GM12892 (cell line): ENCODE data around the gene SMIM38.
A peak's percentile ranks its signal among the peaks of the same experiment; 100 is the strongest.

Source experiments
- DNase-seq: peaks from one replicate; pipeline ENCODE4 v3.0.0; 2011; ENCODE audit not compliant: insufficient read length
- FAIRE-seq: peaks from 2 replicates; lab custom pipeline; 2011; peaks lifted over from hg19 to GRCh38; lab: Jason Lieb, UNC
- POLR2A ChIP-seq: IDR thresholded peaks from 2 replicates; pipeline ENCODE4 v1.6.1; 2011; ENCODE audit warnings: low read depth, low read length, control low read depth
- POLR2AphosphoS5 ChIP-seq: IDR thresholded peaks from 2 replicates; pipeline ENCODE4 v1.6.1; 2011; ENCODE audit warnings: low read depth, low read length, control low read depth
- TAF1 ChIP-seq: IDR thresholded peaks from 2 replicates; pipeline ENCODE4 v1.6.1; 2011; ENCODE audit warnings: low read depth, mild to moderate bottlenecking, control low read depth, low read length, borderline replicate concordance

SMIM38 gene

DNA sequence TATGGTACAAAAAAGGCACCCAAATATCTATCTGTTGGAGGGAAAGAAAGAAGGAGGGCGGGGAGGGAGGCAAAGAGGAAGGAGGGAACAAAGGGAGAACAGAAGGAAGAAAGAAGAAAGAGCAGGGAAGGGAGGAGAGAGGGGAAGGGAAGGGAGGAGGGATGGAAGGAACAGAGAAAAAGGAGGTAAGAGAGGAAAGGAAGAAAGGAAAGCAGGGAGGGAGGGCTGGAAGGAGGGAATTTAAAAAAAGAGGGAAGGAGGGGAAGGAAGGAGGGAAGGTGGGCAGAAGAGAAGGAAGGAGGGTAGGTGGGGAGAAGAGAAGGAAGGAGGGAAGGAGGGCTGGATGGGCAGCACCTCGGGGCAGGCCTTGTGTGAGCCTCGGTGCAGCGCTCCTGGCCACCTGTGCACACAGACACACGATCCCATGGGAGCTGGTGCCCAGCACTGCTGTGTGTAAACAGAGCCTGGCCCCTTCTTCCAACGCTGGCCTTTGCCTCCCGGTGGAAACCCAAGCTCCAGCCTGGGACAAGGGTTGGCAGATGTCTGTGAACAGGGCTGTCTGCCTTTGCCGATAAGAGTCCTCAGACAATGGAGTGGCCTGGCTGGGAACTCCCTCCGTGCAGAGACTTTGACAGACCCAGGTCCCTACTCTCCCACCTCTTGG, 23.2 kb downstream of the SMIM38 start:
- FAIRE-seq, result no peak
- no peak for DNase-seq
- TF ChIP-seq POLR2AphosphoS5 (no peak), TAF1 (no peak), POLR2A (no peak)

DNA sequence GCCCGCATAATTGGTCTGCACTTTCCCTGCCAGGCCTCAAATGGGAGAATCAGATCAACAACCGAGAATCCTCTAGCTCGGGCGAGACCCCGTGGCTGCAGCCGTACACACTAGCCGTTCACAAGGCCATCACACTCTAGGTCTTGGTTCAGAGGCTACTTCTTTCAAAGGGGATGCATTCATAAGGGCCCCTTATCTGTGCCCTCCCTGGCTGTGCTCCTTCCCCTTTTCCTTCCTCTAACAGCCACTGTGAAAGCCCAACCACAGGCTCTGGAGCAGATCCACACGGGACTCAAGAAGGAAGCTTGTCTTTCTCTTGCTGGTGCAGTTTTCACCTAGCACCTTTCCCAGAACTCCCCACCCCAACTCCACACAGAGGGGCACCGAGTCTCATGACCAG, 24.5 kb downstream of the SMIM38 start:
- DNase-seq (no peak), FAIRE-seq (no peak)
- TF ChIP-seq POLR2A (no peak), TAF1 (no peak), POLR2AphosphoS5 (no peak)

DNA sequence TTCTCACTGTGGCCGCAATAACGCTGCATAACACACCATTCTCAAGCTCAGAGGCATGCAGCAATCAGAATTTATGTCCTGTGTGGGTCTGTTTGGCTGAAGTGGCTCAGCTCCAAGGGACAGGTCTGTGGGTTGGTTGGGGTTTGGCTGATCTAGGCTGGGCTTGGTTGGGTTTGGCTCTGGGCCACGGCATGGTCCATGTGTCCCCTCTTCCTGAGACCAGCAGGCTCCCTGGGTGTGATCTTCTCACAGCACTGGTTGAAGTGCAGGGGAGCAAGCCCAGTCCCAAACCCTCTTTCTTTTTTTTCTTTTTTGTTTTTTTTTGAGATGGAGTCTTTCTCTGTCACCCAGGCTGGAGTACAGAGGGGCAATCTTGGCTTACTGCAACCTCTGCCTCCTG, 25.0 kb downstream of the SMIM38 start:
- TF ChIP-seq POLR2AphosphoS5, result no peak
- no peak for FAIRE-seq

DNA sequence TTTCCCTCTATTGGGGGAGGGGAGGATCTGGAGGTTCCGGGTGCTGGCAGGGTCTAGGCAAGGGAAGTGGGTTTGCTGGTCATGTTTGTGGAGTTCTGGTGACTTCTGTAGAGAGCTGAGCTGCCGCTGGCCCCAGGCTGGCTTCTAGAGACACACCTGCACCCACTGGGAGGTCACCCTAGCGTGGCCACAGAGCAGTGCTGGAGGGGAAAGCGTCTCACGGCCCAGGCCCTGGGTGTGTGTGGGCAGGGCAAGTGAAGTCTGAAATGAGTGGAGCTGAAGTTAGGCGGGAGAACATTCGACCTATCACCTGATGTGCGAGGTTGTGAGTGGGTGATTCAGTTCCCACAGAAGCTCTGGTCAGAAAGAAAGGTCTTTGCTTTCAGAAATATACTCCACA, 27.9 kb downstream of the SMIM38 start:
- DNase-seq, result peak; percentile 38
- peak; percentile 36 for FAIRE-seq
- no peak for TF ChIP-seq POLR2A
- no peak for TF ChIP-seq TAF1
- no peak for TF ChIP-seq POLR2AphosphoS5

More for the DNA sequence above, 25.0 kb downstream of the SMIM38 start:
- no peak for DNase-seq

DNA sequence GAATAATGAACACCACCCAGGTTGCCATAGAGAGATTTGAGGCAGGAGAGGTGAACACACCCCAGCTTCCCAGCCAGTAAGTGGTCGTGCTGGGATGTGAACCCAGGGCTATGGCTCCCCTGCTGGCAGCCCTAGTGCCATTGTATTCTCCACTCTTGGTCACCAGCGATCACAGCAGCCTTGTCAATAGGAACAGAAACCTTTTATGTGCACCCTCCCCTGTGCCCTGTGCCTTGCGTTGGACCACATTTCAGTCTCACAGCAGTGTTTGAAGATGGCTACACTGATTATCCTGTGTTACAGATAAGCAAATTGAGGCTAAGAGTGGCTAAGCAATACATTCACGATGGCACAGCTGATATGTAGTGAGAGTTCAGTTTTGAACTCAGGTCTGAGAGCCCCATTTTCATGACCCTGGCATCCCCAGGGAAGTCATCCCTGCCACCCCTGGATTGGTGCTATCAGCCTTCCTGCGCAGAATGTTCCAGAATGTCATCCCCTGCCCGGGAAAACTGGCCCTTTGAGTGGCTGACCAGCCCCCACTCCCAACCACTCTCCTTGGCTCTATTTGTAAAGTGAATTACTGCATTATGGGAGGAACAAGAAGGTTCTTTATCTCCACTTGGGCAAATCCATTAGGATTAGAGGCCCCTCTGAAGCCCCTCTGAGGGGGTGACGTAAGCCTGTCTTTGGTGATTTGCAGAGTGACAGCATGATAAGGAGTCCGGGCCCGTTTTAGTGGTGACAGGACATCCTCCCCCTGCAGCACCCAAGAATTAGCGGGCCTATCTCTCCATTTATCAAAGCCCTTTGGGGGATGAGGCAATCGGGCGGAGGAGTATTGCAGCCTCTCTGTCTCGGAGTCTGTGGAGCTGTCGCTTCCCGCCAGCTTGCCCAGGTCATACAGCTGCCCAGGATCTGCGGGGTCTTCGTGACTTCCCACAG, 30.9 kb downstream of the SMIM38 start:
- TF ChIP-seq POLR2AphosphoS5, result no peak
- TF ChIP-seq TAF1, result no peak
- DNase-seq (no peak), FAIRE-seq (no peak)

DNA sequence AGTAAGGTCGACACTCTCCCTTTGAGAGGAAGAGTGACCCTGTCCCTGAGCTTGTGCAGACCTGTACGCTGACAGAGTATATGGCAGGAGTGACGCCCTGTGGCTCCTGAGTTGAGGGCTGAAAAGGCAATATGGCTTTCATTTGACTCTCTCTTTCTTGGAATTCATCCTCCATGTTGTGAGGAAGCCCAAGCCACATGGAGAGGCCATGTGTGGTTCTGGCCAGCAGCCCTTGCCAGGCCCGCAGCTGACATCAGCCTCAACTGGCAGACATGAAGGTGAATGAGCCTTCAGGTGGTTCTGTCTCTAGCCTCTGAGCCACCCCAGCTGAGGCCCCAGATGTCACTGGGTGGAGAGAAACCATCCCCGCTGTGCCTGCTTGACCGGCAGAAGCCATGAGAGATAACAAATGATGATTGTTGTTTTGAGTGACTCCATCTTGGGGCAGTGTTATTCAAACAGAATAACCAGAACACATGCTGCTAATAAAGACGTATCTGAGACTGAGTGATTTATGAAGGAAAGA, 31.9 kb downstream of the SMIM38 start:
- FAIRE-seq, result no peak
- DNase-seq, result no peak
- no peak for TF ChIP-seq TAF1
- no peak for TF ChIP-seq POLR2AphosphoS5
- no peak for TF ChIP-seq POLR2A

DNA sequence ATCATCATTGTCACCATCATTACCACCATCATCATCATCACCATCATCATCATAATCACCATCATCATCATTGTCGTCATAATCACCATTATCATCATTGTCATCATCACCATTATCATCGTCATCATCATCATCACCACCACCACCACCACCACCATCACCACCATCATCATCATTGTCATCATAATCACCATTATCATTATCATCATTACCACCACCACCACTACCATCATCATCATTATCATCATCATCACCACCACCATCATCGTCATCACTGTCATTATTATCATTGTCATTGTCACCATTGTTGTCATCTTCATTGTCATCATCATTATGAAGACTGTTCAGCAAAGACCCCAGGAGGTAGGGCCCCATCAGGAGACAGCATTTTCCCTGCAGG, 33.3 kb downstream of the SMIM38 start:
- no peak for FAIRE-seq
- TF ChIP-seq TAF1 (no peak), POLR2AphosphoS5 (no peak), POLR2A (no peak)
- no peak for DNase-seq

DNA sequence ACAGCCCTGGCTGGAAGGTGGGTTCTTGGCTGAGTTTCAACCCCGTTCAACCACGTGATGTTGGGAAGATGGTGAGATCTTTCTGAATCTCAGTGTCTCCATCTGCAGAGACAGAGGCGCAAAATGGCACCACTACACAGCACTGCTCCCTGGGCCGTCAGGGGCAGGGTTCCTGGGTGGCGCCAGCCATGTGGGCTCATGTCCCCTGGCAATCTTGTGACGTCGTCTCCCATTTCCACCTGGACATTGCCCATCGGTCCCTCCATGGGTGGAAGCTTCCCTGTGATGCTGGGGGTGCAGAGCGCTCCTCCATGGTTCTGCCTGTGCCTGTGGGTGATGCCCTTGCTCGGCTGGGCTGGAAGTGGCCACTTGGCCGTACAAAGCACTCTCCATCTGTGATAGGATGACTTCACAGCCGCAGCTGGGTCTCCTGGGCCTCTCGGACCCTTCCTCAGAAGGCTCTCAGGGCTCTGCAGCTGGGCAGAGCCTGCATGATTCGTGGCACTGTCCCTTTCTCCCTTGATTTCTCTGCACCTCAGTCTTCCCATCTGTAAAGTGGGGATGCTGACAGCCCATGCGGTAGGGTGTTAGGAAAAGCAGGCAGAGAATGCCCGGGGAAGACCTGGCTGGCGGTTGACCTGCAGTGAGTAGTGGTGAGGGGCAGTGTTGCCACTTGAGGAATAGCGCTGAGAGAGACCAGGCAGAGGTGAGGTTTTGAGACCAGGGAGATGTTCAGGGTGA, 35.2 kb downstream of the SMIM38 start:
- FAIRE-seq (no peak), DNase-seq (no peak)
- no peak for TF ChIP-seq TAF1
- no peak for TF ChIP-seq POLR2A
- TF ChIP-seq POLR2AphosphoS5, result no peak

DNA sequence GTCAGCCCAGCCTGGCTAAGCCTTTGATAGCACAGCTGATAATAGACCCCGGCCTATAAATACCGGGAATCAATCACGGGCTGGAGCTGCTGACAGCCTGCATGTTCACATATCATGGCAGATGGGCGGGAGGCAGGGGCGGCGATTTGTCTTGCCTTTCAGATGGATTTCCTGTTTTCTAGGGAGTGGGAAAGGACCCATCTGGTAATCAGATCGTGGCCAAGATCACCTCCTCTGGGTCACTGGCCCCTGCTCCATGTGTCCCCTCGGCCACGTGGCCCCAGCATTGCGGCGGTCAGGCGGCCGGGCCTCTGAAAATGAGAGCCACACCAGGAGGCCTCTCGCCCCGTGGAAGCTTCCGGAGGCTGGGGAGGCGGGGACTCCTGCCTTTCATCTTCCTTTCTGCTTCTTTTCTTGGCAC, 36.6 kb downstream of the SMIM38 start:
- no peak for TF ChIP-seq POLR2A
- TF ChIP-seq TAF1, result no peak
- no peak for TF ChIP-seq POLR2AphosphoS5
- DNase-seq, result no peak
- FAIRE-seq, result no peak

DNA sequence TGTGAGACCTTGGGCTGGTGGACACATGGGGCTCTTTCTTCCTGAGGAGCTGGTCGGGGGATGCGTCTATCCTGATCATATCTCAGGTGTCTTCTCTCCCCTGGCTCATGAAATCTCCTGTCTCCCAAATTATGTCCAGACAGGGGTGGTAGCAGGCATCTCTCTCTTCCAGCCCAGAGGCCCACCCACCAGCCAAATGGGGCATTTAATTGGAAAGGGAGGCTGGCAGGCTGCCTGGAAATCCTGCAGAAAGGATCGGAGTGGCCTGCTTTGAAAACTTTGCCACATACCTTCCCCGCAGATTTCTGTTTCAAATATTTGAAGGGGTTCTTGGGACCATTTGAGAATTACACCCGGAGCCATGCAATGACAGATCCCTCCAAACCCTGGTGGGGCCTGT, 37.4 kb downstream of the SMIM38 start:
- TF ChIP-seq POLR2A (no peak), POLR2AphosphoS5 (no peak), TAF1 (no peak)
- FAIRE-seq (no peak), DNase-seq (no peak)

DNA sequence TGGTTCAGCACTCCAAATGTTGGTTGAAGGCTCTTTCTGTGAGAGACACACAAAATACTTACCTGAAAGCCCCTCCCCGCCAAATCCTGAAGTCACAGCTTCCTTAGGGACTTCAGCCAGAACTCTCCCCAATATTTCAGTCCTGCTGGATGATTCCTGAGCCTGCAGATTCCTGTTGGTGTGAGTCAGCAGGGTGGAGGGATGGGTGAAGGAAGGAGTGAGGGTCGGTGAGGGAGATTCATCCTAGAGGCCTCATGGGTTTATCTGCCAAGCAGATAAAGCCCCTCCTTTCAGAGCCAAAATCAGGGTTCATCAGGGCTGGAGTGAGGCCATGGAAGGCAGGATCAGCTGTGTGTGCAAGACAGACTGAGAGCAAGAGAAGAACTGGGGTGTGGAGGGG, 37.9 kb downstream of the SMIM38 start:
- FAIRE-seq (no peak), DNase-seq (no peak)
- TF ChIP-seq POLR2A, result no peak
- no peak for TF ChIP-seq TAF1
- TF ChIP-seq POLR2AphosphoS5, result no peak
